PFSK-1 (cell line): Measurements from ENCODE around the gene PLIN3.
A peak's percentile ranks its signal among the peaks of the same experiment; 100 is the strongest.

Source experiments
- POLR2AphosphoS5 ChIP-seq: IDR thresholded peaks from 2 replicates; pipeline ENCODE4 v1.6.1; 2012; ENCODE audit warnings: low read depth, mild to moderate bottlenecking, control low read depth, low read length, moderate library complexity
- SIN3A ChIP-seq: IDR thresholded peaks from 2 replicates; pipeline ENCODE4 v1.6.1; 2012; ENCODE audit warnings: mild to moderate bottlenecking, low read length, moderate library complexity, borderline replicate concordance; ENCODE audit not compliant: insufficient read depth
- TAF1 ChIP-seq: IDR thresholded peaks from 2 replicates; pipeline ENCODE4 v1.6.1; 2012; ENCODE audit warnings: low read length, control low read depth, borderline replicate concordance; ENCODE audit not compliant: insufficient read depth
- TF ChIP-seq, protein P1 (sequence below), 2 experiments: IDR thresholded peaks; 2 replicates each; pipeline versions ENCODE4 v1.6.1 to v1.8.0; 2011 to 2012; ENCODE audit warnings: low read depth in 2 of 2, low read length in 2 of 2, control low read depth in 1 of 2, inconsistent platforms in 1 of 2, mild to moderate bottlenecking in 1 of 2, moderate library complexity in 1 of 2; ENCODE audit not compliant: insufficient read depth in 1 of 2

DNA sequence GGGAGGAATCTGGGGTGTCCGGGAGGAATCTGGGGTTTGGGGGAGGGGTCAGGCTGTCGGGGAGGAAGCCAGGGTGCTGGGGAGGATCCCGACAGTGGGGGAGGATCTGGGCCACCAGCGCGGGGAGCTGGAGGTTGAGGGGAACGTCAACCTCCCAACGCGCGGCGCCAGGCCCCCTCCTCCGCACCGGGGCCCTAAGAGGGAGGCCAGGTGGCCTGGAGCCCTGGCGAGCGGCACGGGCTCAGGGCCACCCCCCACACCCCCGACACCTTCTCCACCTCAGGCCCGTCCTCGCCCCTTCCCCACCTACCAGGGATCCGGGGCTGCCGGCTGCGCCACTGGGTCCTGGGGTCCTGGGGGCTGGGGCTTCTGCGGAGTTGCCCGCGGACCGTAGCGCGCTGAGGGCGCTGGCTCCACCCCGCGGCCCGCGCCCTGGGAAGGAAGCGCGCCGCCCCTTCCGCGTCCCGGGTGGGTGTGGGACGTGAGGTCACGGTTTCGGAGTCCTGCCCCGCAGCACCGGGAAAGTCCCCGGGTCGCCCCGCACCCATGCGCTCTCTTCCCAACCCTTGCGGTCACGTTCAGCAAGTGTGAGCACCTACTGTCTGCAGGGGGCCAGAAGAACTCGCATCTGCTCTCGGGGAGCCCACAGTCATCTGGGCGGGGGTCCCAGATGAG, 36.0 kb downstream of the PLIN3 start, which contains the start of gene TICAM1:
- TF ChIP-seq SIN3A (peak; percentile 51; the same call in 1 of the 2 replicates), TAF1 (no peak), POLR2AphosphoS5 (peak; percentile 73; the same call in 1 of the 2 replicates)
- TF ChIP-seq, protein P1, sequence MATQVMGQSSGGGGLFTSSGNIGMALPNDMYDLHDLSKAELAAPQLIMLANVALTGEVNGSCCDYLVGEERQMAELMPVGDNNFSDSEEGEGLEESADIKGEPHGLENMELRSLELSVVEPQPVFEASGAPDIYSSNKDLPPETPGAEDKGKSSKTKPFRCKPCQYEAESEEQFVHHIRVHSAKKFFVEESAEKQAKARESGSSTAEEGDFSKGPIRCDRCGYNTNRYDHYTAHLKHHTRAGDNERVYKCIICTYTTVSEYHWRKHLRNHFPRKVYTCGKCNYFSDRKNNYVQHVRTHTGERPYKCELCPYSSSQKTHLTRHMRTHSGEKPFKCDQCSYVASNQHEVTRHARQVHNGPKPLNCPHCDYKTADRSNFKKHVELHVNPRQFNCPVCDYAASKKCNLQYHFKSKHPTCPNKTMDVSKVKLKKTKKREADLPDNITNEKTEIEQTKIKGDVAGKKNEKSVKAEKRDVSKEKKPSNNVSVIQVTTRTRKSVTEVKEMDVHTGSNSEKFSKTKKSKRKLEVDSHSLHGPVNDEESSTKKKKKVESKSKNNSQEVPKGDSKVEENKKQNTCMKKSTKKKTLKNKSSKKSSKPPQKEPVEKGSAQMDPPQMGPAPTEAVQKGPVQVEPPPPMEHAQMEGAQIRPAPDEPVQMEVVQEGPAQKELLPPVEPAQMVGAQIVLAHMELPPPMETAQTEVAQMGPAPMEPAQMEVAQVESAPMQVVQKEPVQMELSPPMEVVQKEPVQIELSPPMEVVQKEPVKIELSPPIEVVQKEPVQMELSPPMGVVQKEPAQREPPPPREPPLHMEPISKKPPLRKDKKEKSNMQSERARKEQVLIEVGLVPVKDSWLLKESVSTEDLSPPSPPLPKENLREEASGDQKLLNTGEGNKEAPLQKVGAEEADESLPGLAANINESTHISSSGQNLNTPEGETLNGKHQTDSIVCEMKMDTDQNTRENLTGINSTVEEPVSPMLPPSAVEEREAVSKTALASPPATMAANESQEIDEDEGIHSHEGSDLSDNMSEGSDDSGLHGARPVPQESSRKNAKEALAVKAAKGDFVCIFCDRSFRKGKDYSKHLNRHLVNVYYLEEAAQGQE (IDR thresholded peaks at IDR 0.05; ENCODE audit: insufficient read depth in 1 of 2, low read depth in 2 of 2, low read length in 2 of 2) = no peak
